Peyer's patch (tissue), 4 donors: ENCODE data around the gene SNRPN.

Experiments
- POLR2A ChIP-seq, 2 donors: fragments of 450-650 bp; IDR thresholded peaks; one replicate each; pipeline ENCODE4 v1.5.1; 2017; ENCODE audit warnings: antibody characterized with exemption in 2 of 2, mild to moderate bottlenecking in 2 of 2, moderate library complexity in 2 of 2
- TF ChIP-seq, protein P1 (sequence below), 6 experiments: fragments of 450-650 bp in 4 of 6; fragments of 200-600 bp in 2 of 6; sonication (generic) in 1 of 6; IDR thresholded peaks; one replicate each; pipeline ENCODE4 v1.5.1; 2017 to 2019; ENCODE audit warnings: antibody characterized with exemption in 6 of 6, mild to moderate bottlenecking in 3 of 6, moderate library complexity in 1 of 6

DNA sequence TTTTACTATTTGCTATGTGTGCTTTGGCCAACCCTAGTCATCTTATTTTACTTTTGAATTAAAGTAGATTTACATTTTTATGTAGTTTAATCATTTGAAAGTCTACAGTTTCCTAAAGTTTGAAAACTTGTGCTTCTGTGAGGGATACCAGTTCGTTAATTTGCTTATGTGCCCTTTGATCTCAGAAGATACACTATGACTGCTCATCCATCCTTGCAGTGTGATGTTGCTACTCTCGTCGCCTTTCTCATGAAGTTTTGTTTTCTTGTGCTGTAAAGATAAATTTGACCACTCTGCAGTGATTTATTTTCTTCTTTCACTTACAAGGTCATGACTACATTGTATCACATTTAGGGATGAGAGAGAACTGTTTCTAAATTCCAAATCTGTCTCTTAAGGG lies 16.3 kb downstream of the SNRPN start:
- no peak for TF ChIP-seq POLR2A (IDR thresholded peaks at IDR 0.05)
- TF ChIP-seq, protein P1, sequence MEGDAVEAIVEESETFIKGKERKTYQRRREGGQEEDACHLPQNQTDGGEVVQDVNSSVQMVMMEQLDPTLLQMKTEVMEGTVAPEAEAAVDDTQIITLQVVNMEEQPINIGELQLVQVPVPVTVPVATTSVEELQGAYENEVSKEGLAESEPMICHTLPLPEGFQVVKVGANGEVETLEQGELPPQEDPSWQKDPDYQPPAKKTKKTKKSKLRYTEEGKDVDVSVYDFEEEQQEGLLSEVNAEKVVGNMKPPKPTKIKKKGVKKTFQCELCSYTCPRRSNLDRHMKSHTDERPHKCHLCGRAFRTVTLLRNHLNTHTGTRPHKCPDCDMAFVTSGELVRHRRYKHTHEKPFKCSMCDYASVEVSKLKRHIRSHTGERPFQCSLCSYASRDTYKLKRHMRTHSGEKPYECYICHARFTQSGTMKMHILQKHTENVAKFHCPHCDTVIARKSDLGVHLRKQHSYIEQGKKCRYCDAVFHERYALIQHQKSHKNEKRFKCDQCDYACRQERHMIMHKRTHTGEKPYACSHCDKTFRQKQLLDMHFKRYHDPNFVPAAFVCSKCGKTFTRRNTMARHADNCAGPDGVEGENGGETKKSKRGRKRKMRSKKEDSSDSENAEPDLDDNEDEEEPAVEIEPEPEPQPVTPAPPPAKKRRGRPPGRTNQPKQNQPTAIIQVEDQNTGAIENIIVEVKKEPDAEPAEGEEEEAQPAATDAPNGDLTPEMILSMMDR (IDR thresholded peaks at IDR 0.05): no peak
